Duodenal mucosa (tissue), 2 donors: ENCODE results near the gene TMEM200B.
"Not testable (repeated sequence)": the region's sequence is repeated elsewhere in the genome, so short reads cannot be mapped to it uniquely, and the experiment has no call there.

Experiments used
- H3K27ac ChIP-seq: one replicate; pipeline ENCODE4 v1.7.0; 2013; ENCODE audit warnings: low read depth, low read length
- H3K27me3 ChIP-seq, 2 donors: one replicate each; pipeline ENCODE4 v1.7.0; 2013; ENCODE audit warnings: low read length in 2 of 2, control low read depth in 1 of 2; ENCODE audit not compliant: insufficient read depth in 2 of 2, control insufficient read depth in 1 of 2
- H3K36me3 ChIP-seq, 2 donors: one replicate each; pipeline ENCODE4 v1.7.0; 2013; ENCODE audit warnings: low read length in 2 of 2, control low read depth in 1 of 2; ENCODE audit not compliant: insufficient read depth in 2 of 2, control insufficient read depth in 1 of 2
- H3K4me1 ChIP-seq, 2 donors: one replicate each; pipeline ENCODE4 v1.7.0; 2013; ENCODE audit warnings: low read length in 2 of 2, control low read depth in 1 of 2; ENCODE audit not compliant: insufficient read depth in 2 of 2, control insufficient read depth in 1 of 2
- H3K4me3 ChIP-seq, 2 donors: one replicate each; pipeline ENCODE4 v1.7.0; 2013; ENCODE audit warnings: low read length in 2 of 2, low read depth in 1 of 2
- H3K9ac ChIP-seq, 2 donors: one replicate each; pipeline ENCODE4 v1.7.0; 2013; ENCODE audit warnings: low read length in 2 of 2, low read depth in 1 of 2
- H3K9me3 ChIP-seq, 2 donors: one replicate each; pipeline ENCODE4 v1.7.0; 2013; ENCODE audit warnings: low read length in 2 of 2, control low read depth in 1 of 2; ENCODE audit not compliant: control insufficient read depth in 1 of 2

Gene TMEM200B

DNA sequence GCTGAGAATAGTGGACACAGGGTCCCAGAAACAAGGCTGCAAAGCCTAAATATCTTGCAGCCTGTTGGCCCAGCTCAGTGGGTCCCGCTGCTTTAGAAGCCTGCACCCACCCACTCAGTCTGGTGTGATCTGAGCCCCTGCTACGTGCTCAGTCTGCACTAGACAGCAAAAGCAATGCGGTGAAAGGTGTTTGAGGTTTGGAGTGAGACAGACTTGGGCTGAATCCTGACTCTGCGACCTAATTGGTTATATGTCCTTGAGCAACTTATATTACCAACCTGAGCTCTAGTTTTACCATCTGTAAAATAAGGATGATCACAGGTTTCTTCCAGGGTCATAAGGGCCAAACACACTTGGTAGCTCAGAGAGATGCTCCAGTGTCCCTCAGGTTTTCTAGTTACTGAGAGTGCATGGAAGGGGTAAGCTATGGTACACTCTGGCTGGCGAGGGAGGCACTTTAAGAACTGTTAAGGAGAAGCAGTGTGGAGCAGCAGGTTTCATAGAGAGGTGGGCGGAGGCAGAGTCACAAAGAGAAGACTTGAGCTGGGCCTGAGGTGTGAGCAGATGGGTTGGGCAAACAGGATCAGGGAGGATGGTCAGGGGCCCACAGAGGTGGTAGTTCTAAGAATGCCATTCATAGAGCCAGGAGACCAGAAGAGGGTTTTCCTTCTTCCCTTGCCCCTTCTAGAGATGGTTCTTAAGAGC lies 10.1 kb downstream of the TMEM200B start:
- H3K27ac ChIP-seq: no peak overlapping the region
- no peaks in the 10 kb centered on the region for H3K4me1 ChIP-seq
- no peaks in the 10 kb centered on the region for H3K9me3 ChIP-seq
- no peaks in the 10 kb centered on the region for H3K27me3 ChIP-seq
- peaks cover 10 to 37% of the 10 kb centered on the region in 2 donors for H3K36me3 ChIP-seq
- no peak overlapping the region for H3K4me3 ChIP-seq
- no peak overlapping the region for H3K9ac ChIP-seq

DNA sequence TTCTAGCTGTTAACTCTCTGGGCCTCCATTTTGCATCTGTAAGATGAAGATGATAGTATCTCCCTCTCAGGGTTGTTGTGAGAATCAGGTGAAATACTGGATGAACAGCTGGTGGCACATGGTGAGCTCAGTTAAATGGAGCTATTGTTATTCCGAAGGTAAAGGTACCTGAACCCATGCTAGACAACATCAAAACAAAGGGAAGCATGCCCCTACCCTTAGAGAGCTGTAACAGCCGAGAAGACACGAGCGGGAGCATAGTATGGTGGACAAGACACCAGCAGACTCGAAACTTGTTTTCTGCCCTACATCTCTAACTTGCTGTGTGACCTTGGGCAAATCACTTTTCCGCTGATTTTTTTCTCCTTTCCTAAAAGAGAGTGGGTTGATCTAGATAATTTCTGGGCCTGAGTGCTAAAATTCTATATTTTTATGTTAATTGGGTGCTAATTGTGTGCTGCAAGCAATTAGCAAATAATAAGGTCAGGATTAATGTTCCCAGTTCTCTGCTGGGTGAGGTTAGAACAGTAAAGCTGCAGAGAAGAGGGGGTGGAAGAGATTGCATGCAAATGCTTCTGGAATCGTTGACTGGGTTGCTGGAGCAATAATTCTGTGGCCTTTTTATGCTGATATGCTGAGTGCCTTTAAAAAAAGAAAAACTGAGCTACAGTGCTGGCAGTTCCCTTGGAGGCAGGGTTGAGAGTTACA lies 10.8 kb downstream of the TMEM200B start:
- H3K27ac ChIP-seq: no peak overlapping the region
- H3K4me3 ChIP-seq: no peak overlapping the region
- H3K4me1 ChIP-seq: no peaks in the 10 kb centered on the region
- H3K9me3 ChIP-seq: no peaks in the 10 kb centered on the region
- H3K36me3 ChIP-seq: peaks cover 10 to 36% of the 10 kb centered on the region in 2 donors
- no peak overlapping the region for H3K9ac ChIP-seq
- H3K27me3 ChIP-seq: no peaks in the 10 kb centered on the region

DNA sequence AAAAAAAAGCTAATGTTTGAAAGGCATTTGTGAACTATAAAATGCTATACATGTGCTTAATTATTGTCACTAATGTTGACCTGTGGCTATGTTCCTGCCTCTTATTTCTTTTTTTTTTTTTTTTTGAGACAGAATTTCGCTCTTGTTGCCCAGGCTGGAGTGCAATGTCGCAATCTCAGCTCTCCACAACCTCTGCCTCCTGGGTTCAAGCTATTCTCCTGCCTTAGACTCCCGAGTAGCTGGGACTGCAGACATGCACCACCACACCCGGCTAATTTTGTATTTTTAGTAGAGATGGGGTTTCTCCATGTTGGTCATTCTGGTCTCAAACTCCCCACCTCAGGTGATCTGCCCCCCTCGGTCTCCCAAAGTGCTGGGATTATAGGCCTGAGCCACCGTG lies 15.7 kb downstream of the TMEM200B start:
- not testable (repeated sequence) for H3K9me3 ChIP-seq, H3K9ac ChIP-seq, H3K27ac ChIP-seq, H3K27me3 ChIP-seq, H3K4me3 ChIP-seq, H3K4me1 ChIP-seq
- peaks cover 8 to 16% of the 10 kb centered on the region in 2 donors for H3K36me3 ChIP-seq

DNA sequence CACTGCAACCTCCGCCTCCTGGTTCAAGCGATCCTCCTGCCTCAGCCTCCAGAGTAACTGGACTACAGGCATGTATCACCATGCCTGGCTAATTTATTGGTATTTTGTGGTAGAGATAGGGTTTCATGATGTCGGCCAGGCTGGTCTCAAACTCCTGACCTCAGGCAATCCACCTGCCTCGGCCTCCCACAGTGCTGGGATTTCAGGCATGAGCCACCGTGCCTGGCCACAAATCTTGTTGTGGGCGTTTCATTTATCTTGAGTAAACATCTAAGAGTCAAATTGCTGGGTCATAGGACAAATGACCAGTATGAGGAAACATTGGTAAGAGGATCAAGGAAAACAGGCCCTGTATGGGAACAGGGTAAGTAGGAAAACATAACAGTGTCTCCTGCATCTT lies 17.9 kb downstream of the TMEM200B start:
- Histone ChIP-seq H3K27ac (no peak overlapping the region), H3K9me3 (no peaks in the 10 kb centered on the region), H3K27me3 (no peaks in the 10 kb centered on the region), H3K9ac (no peak overlapping the region), H3K4me1 (no peaks in the 10 kb centered on the region), H3K36me3 (peaks cover 3 to 13% of the 10 kb centered on the region in 2 donors), H3K4me3 (no peak overlapping the region)

DNA sequence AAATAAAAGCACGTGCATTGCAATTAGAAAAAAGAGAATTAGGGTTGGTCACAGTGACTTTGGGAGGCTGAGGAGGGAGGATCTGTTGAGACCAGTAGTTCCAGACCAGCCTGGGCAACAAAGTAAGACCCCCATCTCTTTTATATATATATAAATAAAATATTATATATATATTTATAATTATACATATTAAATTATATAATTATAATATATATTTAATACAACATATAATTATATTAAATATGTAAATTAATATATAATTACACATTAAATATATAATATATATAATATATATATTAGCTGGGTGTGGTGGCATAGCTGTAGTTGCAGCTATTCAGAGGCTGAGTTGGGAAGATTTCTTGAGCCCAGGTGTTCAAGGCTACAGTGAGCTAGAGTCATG lies 23.2 kb downstream of the TMEM200B start:
- Histone ChIP-seq H3K27me3 (no peaks in the 10 kb centered on the region), H3K36me3 (peaks cover 0 to 22% of the 10 kb centered on the region in 2 donors), H3K9me3 (no peaks in the 10 kb centered on the region)

DNA sequence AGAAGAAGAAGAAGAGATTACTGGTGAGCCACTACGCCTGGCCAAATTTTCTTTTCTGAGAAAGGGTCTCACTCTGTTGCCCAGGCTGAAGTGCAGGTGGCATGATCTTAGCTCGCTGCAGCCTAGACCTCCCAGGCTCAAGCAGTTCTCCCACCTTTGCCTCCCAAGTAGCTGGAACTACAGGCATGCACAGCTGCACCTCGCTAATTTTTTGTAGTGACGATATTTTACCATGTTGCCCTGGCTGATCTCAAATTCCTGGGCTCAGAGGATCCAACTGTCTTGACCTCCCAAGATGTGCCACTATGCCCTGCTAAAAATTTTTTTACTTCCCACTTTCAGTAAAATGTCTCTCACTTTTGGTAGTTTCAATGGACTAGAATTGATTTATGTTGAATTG lies 24.4 kb downstream of the TMEM200B start:
- no peaks in the 10 kb centered on the region for H3K4me1 ChIP-seq
- H3K4me3 ChIP-seq: no peak overlapping the region
- H3K36me3 ChIP-seq: peaks cover 0 to 25% of the 10 kb centered on the region in 2 donors
- no peaks in the 10 kb centered on the region for H3K9me3 ChIP-seq
- no peak overlapping the region for H3K9ac ChIP-seq
- H3K27ac ChIP-seq: no peak overlapping the region
- no peaks in the 10 kb centered on the region for H3K27me3 ChIP-seq

More for the DNA sequence above, 23.2 kb downstream of the TMEM200B start:
- H3K27ac ChIP-seq: no peak overlapping the region
- no peak overlapping the region for H3K9ac ChIP-seq
- no peaks in the 10 kb centered on the region for H3K4me1 ChIP-seq
- no peak overlapping the region for H3K4me3 ChIP-seq

DNA sequence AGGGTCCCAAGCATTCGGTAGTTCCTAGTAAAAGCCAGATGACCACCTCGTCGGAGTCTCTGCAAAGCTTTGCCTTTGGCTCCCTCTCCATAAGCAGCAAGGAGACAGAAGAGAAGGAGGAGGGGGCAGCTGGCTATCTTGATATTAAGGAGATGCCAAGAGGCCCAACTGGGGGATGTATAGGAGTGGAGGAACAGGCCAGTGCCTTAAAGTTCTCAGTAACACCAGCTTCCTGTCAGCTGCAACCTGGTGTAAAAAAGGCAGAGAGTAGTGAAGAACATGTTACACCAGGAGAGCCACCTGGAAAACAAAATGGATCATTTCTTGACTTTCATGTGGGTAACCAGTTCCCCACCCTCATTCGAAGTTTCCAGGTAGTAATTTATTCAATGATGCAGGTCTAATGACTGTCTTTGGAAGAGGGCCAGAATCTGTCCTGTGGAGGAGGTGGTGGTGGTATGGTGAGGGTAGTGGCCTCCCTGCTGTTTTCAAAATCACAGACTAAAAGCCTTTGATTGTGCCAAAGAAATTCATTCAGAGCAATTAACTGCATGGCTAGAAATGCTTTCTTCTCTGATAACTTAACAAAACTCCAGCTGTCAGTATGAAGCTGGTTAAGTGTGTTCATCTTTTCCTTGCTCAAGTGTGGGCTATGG lies 27.3 kb downstream of the TMEM200B start:
- H3K4me3 ChIP-seq: no peak overlapping the region
- no peaks in the 10 kb centered on the region for H3K4me1 ChIP-seq

DNA sequence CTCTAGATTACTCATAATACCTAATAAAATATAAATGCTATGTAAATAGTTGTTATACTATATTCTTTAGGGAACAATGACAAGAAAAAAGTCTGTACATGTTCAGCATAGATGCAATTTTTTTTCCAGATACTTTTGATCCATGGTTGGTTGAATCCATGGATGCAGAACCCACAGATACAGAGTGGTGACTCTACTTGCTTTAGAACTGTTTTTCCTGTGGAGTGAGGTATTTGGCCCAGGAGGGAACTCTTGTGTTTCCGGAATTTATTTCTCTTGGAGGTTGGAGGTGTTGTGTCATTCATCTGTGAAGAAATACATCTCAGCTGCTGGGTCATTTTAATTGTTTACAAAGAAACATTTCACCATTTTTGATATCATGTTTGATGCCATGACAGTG lies 28.7 kb downstream of the TMEM200B start:
- no peaks in the 10 kb centered on the region for H3K27me3 ChIP-seq
- no peak overlapping the region for H3K27ac ChIP-seq
- H3K4me3 ChIP-seq: no peak overlapping the region
- no peaks in the 10 kb centered on the region for H3K4me1 ChIP-seq
- no peak overlapping the region for H3K9ac ChIP-seq
- no peaks in the 10 kb centered on the region for H3K9me3 ChIP-seq
- peaks cover 0 to 17% of the 10 kb centered on the region in 2 donors for H3K36me3 ChIP-seq

More for the DNA sequence above, 27.3 kb downstream of the TMEM200B start:
- H3K36me3 ChIP-seq: peaks cover 0 to 18% of the 10 kb centered on the region in 2 donors
- no peaks in the 10 kb centered on the region for H3K9me3 ChIP-seq
- no peak overlapping the region for H3K9ac ChIP-seq
- H3K27ac ChIP-seq: no peak overlapping the region
- H3K27me3 ChIP-seq: no peaks in the 10 kb centered on the region

DNA sequence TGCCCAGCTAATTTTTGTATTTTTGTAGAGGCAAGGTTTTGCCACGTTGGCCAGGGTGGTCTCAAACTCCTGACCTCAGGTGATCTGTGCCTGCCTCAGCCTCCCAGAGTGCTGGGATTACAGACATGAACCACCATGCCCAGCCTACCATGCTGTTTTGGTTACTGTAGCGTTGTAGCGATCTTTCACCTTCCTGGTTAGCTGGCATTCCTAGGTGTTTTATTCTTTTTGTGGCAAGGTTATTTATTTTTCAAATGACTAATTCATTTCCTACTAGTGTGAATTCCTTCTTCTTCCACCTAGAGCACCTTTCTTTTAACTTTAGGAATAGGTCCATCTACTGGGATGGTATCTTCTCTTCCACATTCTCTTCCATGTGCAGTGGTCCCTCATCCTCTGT lies 29.3 kb downstream of the TMEM200B start:
- Histone ChIP-seq H3K9ac (no peak overlapping the region), H3K36me3 (peaks cover 0 to 11% of the 10 kb centered on the region in 2 donors), H3K4me3 (no peak overlapping the region), H3K9me3 (no peaks in the 10 kb centered on the region), H3K27ac (no peak overlapping the region), H3K4me1 (no peaks in the 10 kb centered on the region), H3K27me3 (no peaks in the 10 kb centered on the region)

DNA sequence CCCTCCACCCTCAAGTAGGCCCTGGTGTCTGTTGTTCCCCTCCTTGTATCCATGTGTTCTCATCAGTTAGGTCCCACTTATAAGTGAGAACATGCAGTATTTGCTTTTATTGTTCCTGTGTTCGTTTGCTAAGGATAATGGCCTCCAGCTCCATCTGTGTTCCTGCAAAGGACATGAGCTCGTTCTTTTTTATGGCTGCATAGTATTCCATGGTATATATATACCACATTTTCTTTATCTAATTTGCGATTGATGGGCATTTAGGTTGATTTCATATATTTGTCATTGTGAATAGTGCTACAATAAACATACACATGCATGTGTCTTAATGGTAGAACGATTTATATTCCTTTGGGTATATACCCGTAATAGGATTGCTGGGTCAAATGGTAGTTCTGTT lies 31.0 kb downstream of the TMEM200B start:
- H3K27ac ChIP-seq, H3K4me3 ChIP-seq, H3K36me3 ChIP-seq, H3K9me3 ChIP-seq, H3K9ac ChIP-seq, H3K27me3 ChIP-seq, H3K4me1 ChIP-seq: not testable (repeated sequence)
